GM12878 (cell line): ENCODE data around the gene CHERP. TPM values are rescaled to one million over a fixed set of nuclear protein-coding genes. Genes with fewer than 3 reads are reported as not detected.

Experiments used
- ATAC-seq: fragments of 200-7000 bp; cut with Tn5 transposase; 3 replicates; pipeline ENCODE4 v1.9.1; 2020; ENCODE audit warnings: mild to moderate bottlenecking, moderate library complexity
- BruUV-seq: library from RNA; stranded (reverse); fragments of 400-500 nt; replicated peaks from 2 replicates; lab custom pipeline; 2021; lab: Mats Ljungman, UMichigan
- CTCF ChIA-PET: fragments of 300-600 bp; sonication (Branson Sonifier 250); formaldehyde crosslinking; extraction: SDS; loops from one replicate; lab custom pipeline; 2021; ENCODE audit warnings: inconsistent platforms; lab: Yijun Ruan, JAX
- POLR2A ChIA-PET: fragments of 350-600 bp; formaldehyde crosslinking; extraction: SDS; loops from one replicate; lab custom pipeline; 2021; ENCODE audit warnings: inconsistent platforms; lab: Charles Lee
- RAD21 ChIA-PET: fragments of 300-600 bp; sonication (Branson Sonifier 250); formaldehyde crosslinking; loops from one replicate; lab custom pipeline; 2023; ENCODE audit warnings: antibody characterized with exemption; ENCODE audit not compliant: unreplicated experiment; lab: Charles Lee
- SMC1A ChIA-PET: fragments of 300-600 bp; sonication (Branson Sonifier 250); formaldehyde crosslinking; loops from one replicate; lab custom pipeline; 2023; ENCODE audit not compliant: unreplicated experiment, uncharacterized antibody; lab: Charles Lee
- DNase-seq: peaks from one replicate; pipeline ENCODE4 v3.0.0-alpha.2; 2011; ENCODE audit warnings: low read depth, low spot score
- FAIRE-seq: peaks from 3 replicates; lab custom pipeline; 2011; peaks lifted over from hg19 to GRCh38; lab: Jason Lieb, UNC
- H2AFZ ChIP-seq: 2 replicates; pipeline ENCODE4 v1.6.0; 2011; ENCODE audit warnings: low read depth, low read length, control low read depth; ENCODE audit not compliant: control insufficient read depth
- H3K27ac ChIP-seq: 2 replicates; pipeline ENCODE4 v1.5.1; 2011; ENCODE audit warnings: control low read depth; ENCODE audit not compliant: control insufficient read depth, insufficient read depth
- H3K27me3 ChIP-seq, 2 experiments: replicated peaks in 1 of 2; 2 replicates each; pipeline versions ENCODE4 v1.6.0 to v1.6.1; 2011; ENCODE audit warnings: low read length in 1 of 2; ENCODE audit not compliant: control insufficient read depth in 2 of 2, insufficient read depth in 2 of 2
- H3K36me3 ChIP-seq, 2 experiments: 2 replicates each; pipeline ENCODE4 v1.5.1; 2011; ENCODE audit warnings: low read length in 1 of 2; ENCODE audit not compliant: control insufficient read depth in 2 of 2, insufficient read depth in 2 of 2
- H3K4me1 ChIP-seq: 2 replicates; pipeline ENCODE4 v1.6.1; 2011; ENCODE audit warnings: mild to moderate bottlenecking, low read length, moderate library complexity, mixed read lengths; ENCODE audit not compliant: control insufficient read depth, insufficient read depth
- H3K4me2 ChIP-seq: 2 replicates; pipeline ENCODE4 v1.6.0; 2011; ENCODE audit warnings: control low read depth; ENCODE audit not compliant: control insufficient read depth, insufficient read depth
- H3K4me3 ChIP-seq: fragments of 200-600 bp; sonication (generic); 2 replicates; pipeline ENCODE4 v1.5.1; 2016
- H3K79me2 ChIP-seq: 2 replicates; pipeline ENCODE4 v1.6.0; 2011; ENCODE audit warnings: low read length; ENCODE audit not compliant: control insufficient read depth, insufficient read depth
- H3K9ac ChIP-seq: 2 replicates; pipeline ENCODE4 v1.8.0; 2011; ENCODE audit warnings: low read length, control low read depth, mixed read lengths; ENCODE audit not compliant: control insufficient read depth, insufficient read depth
- H3K9me3 ChIP-seq: replicated peaks from 3 replicates; pipeline ENCODE4 v1.5.1; 2011; ENCODE audit warnings: mild to moderate bottlenecking, low read length; ENCODE audit not compliant: control insufficient read depth, insufficient read depth
- H4K20me1 ChIP-seq: 2 replicates; pipeline ENCODE4 v1.6.0; 2011; ENCODE audit not compliant: control insufficient read depth, insufficient read depth
- ATF3 ChIP-seq: IDR thresholded peaks from 2 replicates; pipeline ENCODE4 v1.6.1; 2011; ENCODE audit warnings: low read depth, mild to moderate bottlenecking, low read length, moderate library complexity, borderline replicate concordance; ENCODE audit errors: extremely low read depth
- ATF7 ChIP-seq: fragments of 450-650 bp; IDR thresholded peaks from 2 replicates; pipeline ENCODE4 v1.6.1; 2016; ENCODE audit warnings: low read depth, mild to moderate bottlenecking
- CBX3 ChIP-seq: fragments of 200-600 bp; sonication (generic); IDR thresholded peaks from 2 replicates; pipeline ENCODE4 v1.6.1; 2016; ENCODE audit warnings: low read depth, borderline replicate concordance
- HDAC6 ChIP-seq: fragments of 200-600 bp; sonication (generic); IDR thresholded peaks from one replicate; pipeline ENCODE4 v1.8.0; 2017; ENCODE audit warnings: antibody characterized with exemption; ENCODE audit not compliant: unreplicated experiment
- KDM1A ChIP-seq: fragments of 200-600 bp; sonication (generic); IDR thresholded peaks from 2 replicates; pipeline ENCODE4 v1.6.1; 2016; ENCODE audit warnings: borderline replicate concordance
- MAX ChIP-seq: IDR thresholded peaks from 2 replicates; pipeline ENCODE4 v1.6.1; 2012; ENCODE audit warnings: low read depth, low read length, improper control_type of control experiment
- POLR2A ChIP-seq: IDR thresholded peaks from 2 replicates; pipeline ENCODE4 v1.6.1; 2011; ENCODE audit warnings: low read depth, mild to moderate bottlenecking, low read length
- POLR2AphosphoS2 ChIP-seq: IDR thresholded peaks from 2 replicates; pipeline ENCODE4 v1.6.1; 2011; ENCODE audit warnings: low read depth, mild to moderate bottlenecking, low read length, improper control_type of control experiment, moderate library complexity
- POU2F2 ChIP-seq: IDR thresholded peaks from 3 replicates; pipeline ENCODE4 v1.6.1; 2011; ENCODE audit warnings: low read depth, mild to moderate bottlenecking, low read length, borderline replicate concordance
- RB1 ChIP-seq: fragments of 450-650 bp; formaldehyde crosslinking; IDR thresholded peaks from 2 replicates; pipeline ENCODE4 v1.6.1; 2017; ENCODE audit warnings: mild to moderate bottlenecking, borderline replicate concordance
- RCOR1 ChIP-seq: conservative IDR thresholded peaks from 2 replicates; pipeline ENCODE4 v1.6.1; 2012; ENCODE audit warnings: low read depth, low read length, improper control_type of control experiment
- SIX5 ChIP-seq: IDR thresholded peaks from 2 replicates; pipeline ENCODE4 v1.6.1; 2011; ENCODE audit warnings: mild to moderate bottlenecking, low read depth, low read length, moderate library complexity; ENCODE audit not compliant: severe bottlenecking
- ZBED1 ChIP-seq: IDR thresholded peaks from 2 replicates; pipeline ENCODE4 v1.6.1; 2016; ENCODE audit warnings: borderline replicate concordance
- WGBS: methylation state at CpG from one replicate; pipeline ENCODE4 v1.1.6; 2016; ENCODE audit warnings: low lambda C conversion rate; ENCODE audit not compliant: insufficient replicate concordance, insufficient coverage; ENCODE audit errors: missing lambda C conversion rate; 5-methylcytosine and 5-hydroxymethylcytosine counted together
- in situ Hi-C: fragments of 300-500 bp; cut with MboI; formaldehyde crosslinking; loops from 9 replicates; pipeline ENCODE4 v1.14.3; 2018; ENCODE audit warnings: mixed read lengths
- intact Hi-C: fragments of 100-400 bp; cut with micrococcal nuclease; formaldehyde crosslinking; loops from one replicate; pipeline ENCODE4 v1.14.2; 2022; ENCODE audit not compliant: unreplicated experiment
- polyA plus RNA-seq, 11 experiments: library from polyadenylated mRNA; depleted of rRNA in 4 of 11; unstranded in 6 of 11; stranded (reverse) in 5 of 11; fragments of >200 nt; fragmentation: Nextera tagmentation in 4 of 11; fragmentation: Illumina TruSeq in 1 of 11; extraction: Ambion mirVana in 4 of 11; extraction: Trizol in 1 of 11; gene quantifications; 1 replicate in 1 of 11; 2 replicates in 10 of 11; pipeline versions ENCODE4 v1.2.1 to v1.2.3, GENCODE V29; 2011 to 2016; ENCODE audit warnings: inconsistent platforms in 2 of 11, missing spikeins in 2 of 11, low read depth in 1 of 11
- total RNA-seq, 4 experiments: library from RNA; depleted of rRNA in 3 of 4; stranded (reverse); fragments of >200 nt in 3 of 4; fragmentation: Illumina TruSeq in 1 of 4; extraction: Trizol in 1 of 4; gene quantifications; 2 replicates each; pipeline versions ENCODE4 v1.2.1 to v1.2.3, GENCODE V29; 2013 to 2021

Gene CHERP
- total and polyA plus RNA-seq, 10 of the 15 experiments (the other 5 are each of a cell fraction or from before 2014, with no cell fraction given): 0.66 to 65.3 (median 12.2) TPM

- ChIA-PET RAD21 (no interaction called here), SMC1A (interaction anchor here (1.1 to 1.4 kb wide), 3 partner anchors 18 to 37 kb away, joined by 3 to 5 read pairs (median 4); no protein-coding TSS in a partner anchor), CTCF (interaction anchor here (1.1 kb wide), 1 partner anchor 24 kb away, joined by 4 read pairs; no protein-coding TSS in a partner anchor), POLR2A (interaction anchor here (1.2 kb wide), 1 partner anchor 18 kb away, joined by 3 read pairs; no protein-coding TSS in a partner anchor)
- 95% methylated on average over 5 of the region's 5 CpGs for WGBS
- in situ Hi-C loops (no loop called here), intact Hi-C loops (no loop called here)
- H3K4me1 ChIP-seq: peaks cover 7% of the 10 kb centered on the region
- H3K27ac ChIP-seq: no peak overlapping the region
- peaks cover 24% of the 10 kb centered on the region for H3K79me2 ChIP-seq
- peaks cover 8 to 56% of the 10 kb centered on the region in 2 experiments for H3K36me3 ChIP-seq
- BruUV-seq: no TSS peak
- H3K9ac ChIP-seq: no peak overlapping the region
- no peaks in the 10 kb centered on the region for H3K9me3 ChIP-seq
- no peak for FAIRE-seq
- no peaks in the 10 kb centered on the region for H3K27me3 ChIP-seq
- no peak for ATAC-seq
- H4K20me1 ChIP-seq: no peaks in the 10 kb centered on the region
- no peak overlapping the region for H2AFZ ChIP-seq
- no peak for DNase-seq
- TF ChIP-seq ATF3 (no peak), RCOR1 (no peak), POLR2AphosphoS2 (no peak), CBX3 (no peak), POU2F2 (no peak), SIX5 (no peak), HDAC6 (no peak), ZBED1 (no peak)
- no peak overlapping the region for H3K4me3 ChIP-seq
- no peak overlapping the region for H3K4me2 ChIP-seq
These were observed 24.5 kb upstream of the CHERP start for GRCh38 chr19:16566702-16567101.

GRCh38 chr19:16566161-16566560 lies 23.9 kb upstream of the CHERP start:
- RAD21 ChIA-PET: no interaction called here
- intact Hi-C loops (no loop called here), in situ Hi-C loops (no loop called here)
- Histone ChIP-seq H3K27ac (no peak overlapping the region), H3K9me3 (no peaks in the 10 kb centered on the region), H2AFZ (no peak overlapping the region), H3K4me3 (no peak overlapping the region), H3K36me3 (peaks cover 8 to 61% of the 10 kb centered on the region in 2 experiments), H3K79me2 (peaks cover 18% of the 10 kb centered on the region), H4K20me1 (peaks cover 3% of the 10 kb centered on the region; the same call in 1 of the 2 replicates), H3K27me3 (no peaks in the 10 kb centered on the region), H3K4me2 (no peak overlapping the region), H3K4me1 (peaks cover 7% of the 10 kb centered on the region), H3K9ac (no peak overlapping the region)
- POLR2A ChIA-PET: interaction anchor here (1.2 kb wide), 1 partner anchor 17 kb away, joined by 3 read pairs; no protein-coding TSS in a partner anchor
- 32% methylated on average over 10 of the region's 10 CpGs for WGBS
- BruUV-seq: no TSS peak
- SMC1A ChIA-PET: no interaction called here
- CTCF ChIA-PET: no interaction called here
- DNase-seq (no peak), ATAC-seq (no peak), FAIRE-seq (no peak)
- TF ChIP-seq ATF7: no peak
- no peak for TF ChIP-seq RB1
- peak; percentile 19; the same call in 1 of the 2 replicates for TF ChIP-seq POLR2A
- no peak for TF ChIP-seq MAX
- TF ChIP-seq KDM1A: no peak
